SW480 (cell line): ENCODE measurements around the gene PAM.
"Not testable (repeated sequence)": the region's sequence is repeated elsewhere in the genome, so short reads cannot be mapped to it uniquely, and the experiment has no call there.

ENCODE experiments used
- DNase-seq: peaks from one replicate; pipeline ENCODE4 v3.0.0-alpha.2; 2016; ENCODE audit warnings: low spot score

PAM gene

DNA sequence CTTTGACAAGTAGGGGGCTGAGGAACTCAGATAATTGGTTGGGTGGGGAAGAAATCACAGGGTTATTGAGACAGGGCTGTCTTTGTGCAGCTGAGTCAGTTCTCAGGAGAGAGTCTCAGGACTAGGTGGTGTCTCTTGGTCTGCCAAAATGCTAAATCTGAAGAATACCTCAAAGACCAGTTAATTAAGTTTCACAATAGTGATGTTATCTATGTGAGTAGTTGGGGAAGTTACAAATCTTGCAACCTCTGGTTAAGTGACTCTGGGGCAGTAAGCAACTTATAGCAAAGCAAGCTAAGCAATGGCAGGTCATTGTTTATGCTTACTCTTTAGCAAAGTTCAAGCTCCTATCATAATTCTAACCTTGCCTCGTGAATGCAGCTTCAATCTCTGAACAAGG lies 311.2 kb downstream of the PAM start:
- no peak for DNase-seq

DNA sequence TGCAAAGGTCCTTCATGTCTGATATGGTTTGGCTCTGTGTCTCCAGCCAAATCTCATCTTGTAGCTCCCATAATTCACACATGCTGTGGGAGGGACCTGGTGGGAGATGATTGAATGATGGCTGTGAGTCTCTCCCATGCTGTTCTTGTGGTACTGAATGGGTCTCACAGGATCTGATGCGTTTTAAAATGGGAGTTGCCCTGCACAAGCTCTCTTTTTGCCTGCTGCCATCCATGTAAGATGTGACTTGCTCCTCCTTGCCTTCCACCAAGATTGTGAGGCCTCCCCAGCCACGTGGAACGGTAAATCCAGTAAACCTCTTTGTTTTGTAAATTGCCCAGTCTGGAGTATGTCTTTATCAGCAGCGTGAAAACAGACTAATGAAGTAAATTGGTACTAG lies 318.4 kb downstream of the PAM start:
- DNase-seq = not testable (repeated sequence)

DNA sequence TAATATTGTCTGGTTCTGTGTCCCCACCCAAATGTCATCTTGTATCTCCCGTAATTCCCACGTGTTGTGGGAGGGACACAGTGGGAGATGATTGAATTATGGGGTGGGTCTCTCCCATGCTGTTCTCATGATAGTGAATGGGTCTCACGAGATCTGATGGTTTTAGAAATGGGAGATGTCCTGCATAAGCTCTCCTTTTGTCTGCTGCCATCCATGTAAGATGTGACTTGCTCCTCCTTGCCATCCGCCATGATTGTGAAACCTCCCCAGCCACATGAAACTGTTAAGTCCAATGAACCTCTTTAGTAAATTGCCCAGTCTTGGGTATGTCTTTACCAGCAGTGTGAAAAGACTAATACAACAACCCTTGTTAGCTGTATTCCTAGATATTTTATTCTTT lies 320.3 kb downstream of the PAM start:
- no peak for DNase-seq
